Measurements from ENCODE around the gene ZNF695. TPM values are rescaled to one million over a fixed set of nuclear protein-coding genes. Genes with fewer than 3 reads are reported as not detected.
"Not testable (repeated sequence)": the region's sequence is repeated elsewhere in the genome, so short reads cannot be mapped to it uniquely, and the experiment has no call there.

Gene ZNF695
- total and polyA plus RNA-seq, 2 of the 13 experiments (the other 11 are each of a cell fraction or from before 2014, with no cell fraction given), result 2.9 to 11.6 TPM

- TF ChIP-seq CENPBD1 (CRISPR knock-in tag; IDR thresholded peaks at IDR 0.05; ENCODE audit: borderline replicate concordance, low read depth), result no peak
Observed at GRCh38 chr1:247008406-247008799, 546 bp upstream of the ZNF695 start (continued).

GRCh38 chr1:247004081-247004480 is 3.8 kb downstream of the ZNF695 start:
- FAIRE-seq; H3K4me2 ChIP-seq (ENCODE audit: low read depth, low read length); BruUV-seq (replicated peaks); DNase-seq (ENCODE audit: low spot score); H3K36me3 ChIP-seq (replicated peaks in 1 of 2; ENCODE audit: control insufficient read depth in 1 of 2, insufficient read depth in 2 of 2, low read length in 2 of 2); H4K20me1 ChIP-seq (ENCODE audit: insufficient read depth, low read length); H2AFZ ChIP-seq (ENCODE audit: low read length); CTCF ChIA-PET (ENCODE audit: low intra/inter-chr PET ratio, low total read pairs); ATAC-seq; H3K4me3 ChIP-seq (replicated peaks in 1 of 3; ENCODE audit: insufficient read depth in 1 of 3, low read depth in 2 of 3, low read length in 3 of 3); H3K27me3 ChIP-seq (ENCODE audit: control insufficient read depth in 1 of 2, insufficient read depth in 2 of 2, low read length in 2 of 2); H3K27ac ChIP-seq (ENCODE audit: extremely low read length, insufficient read depth, low read length); in situ Hi-C loops (cut with HindIII; ENCODE audit: extremely low pct_ligation_motif_present, low pct_unique_long_range_greater_than_20kb); POLR2A ChIA-PET; intact Hi-C loops (cut with micrococcal nuclease; ENCODE audit: unreplicated experiment); H3K9ac ChIP-seq (ENCODE audit: insufficient read depth, low read depth, low read length): not testable (repeated sequence)
- Histone ChIP-seq H3K79me2 (ENCODE audit: insufficient read depth, low read length) (peaks cover 53% of the 10 kb centered on the region), H3K9me3 (ENCODE audit: low read length) (peaks cover 23% of the 10 kb centered on the region), H3K4me1 (ENCODE audit: insufficient read depth, low read length) (peaks cover 27% of the 10 kb centered on the region)
- WGBS (ENCODE audit: low lambda C conversion rate), result 97% methylated on average over 6 of the region's 6 CpGs

GRCh38 chr1:246989901-246990300 is 18.0 kb downstream of the ZNF695 start:
- Histone ChIP-seq H3K79me2 (ENCODE audit: insufficient read depth, low read length) (no peaks in the 10 kb centered on the region), H4K20me1 (ENCODE audit: insufficient read depth, low read length) (no peaks in the 10 kb centered on the region), H3K4me1 (ENCODE audit: insufficient read depth, low read length) (no peaks in the 10 kb centered on the region), H3K4me2 (ENCODE audit: low read depth, low read length) (no peak overlapping the region), H3K27me3 (ENCODE audit: control insufficient read depth in 1 of 2, insufficient read depth in 2 of 2, low read length in 2 of 2) (no peaks in the 10 kb centered on the region), H3K9me3 (ENCODE audit: low read length) (peaks cover 96% of the 10 kb centered on the region), H3K27ac (ENCODE audit: extremely low read length, insufficient read depth, low read length) (no peak overlapping the region), H3K4me3 (replicated peaks in 1 of 3; ENCODE audit: insufficient read depth in 1 of 3, low read depth in 2 of 3, low read length in 3 of 3) (no peak overlapping the region), H3K9ac (ENCODE audit: insufficient read depth, low read depth, low read length) (no peak overlapping the region), H3K36me3 (replicated peaks in 1 of 2; ENCODE audit: control insufficient read depth in 1 of 2, insufficient read depth in 2 of 2, low read length in 2 of 2) (peaks cover 3 to 47% of the 10 kb centered on the region in 2 experiments; a peak in 4 of 5 replicates), H2AFZ (ENCODE audit: low read length) (no peak overlapping the region)
- intact Hi-C loops (cut with micrococcal nuclease; ENCODE audit: unreplicated experiment) (no loop called here), in situ Hi-C loops (cut with HindIII; ENCODE audit: extremely low pct_ligation_motif_present, low pct_unique_long_range_greater_than_20kb) (no loop called here)
- no peak for FAIRE-seq
- ChIA-PET POLR2A (no interaction called here), CTCF (ENCODE audit: low intra/inter-chr PET ratio, low total read pairs) (no interaction called here)
- ATAC-seq, result no peak
- DNase-seq (ENCODE audit: low spot score), result no peak
- no peak for TF ChIP-seq ZSCAN31 (CRISPR knock-in tag; IDR thresholded peaks at IDR 0.05; ENCODE audit: low read depth)
- TF ChIP-seq FOXK2 (IDR thresholded peaks at IDR 0.05), result 0 out of 2 replicates have a peak, but pooled peaks have one; percentile 16
- 94% methylated on average over 2 of the region's 2 CpGs for WGBS (ENCODE audit: low lambda C conversion rate)
- BruUV-seq (replicated peaks), result no TSS peak

All from HepG2 (cell line).